ENCODE data around the gene UBAC2.
A peak's percentile ranks its signal among the peaks of the same experiment; 100 is the strongest.

UBAC2 gene

GRCh38 chr13:99335087-99335486 lies 134.4 kb downstream of the UBAC2 start:
- Histone ChIP-seq H3K4me3 (ENCODE audit: severe bottlenecking) (no peak overlapping the region), H3K4me1 (ENCODE audit: insufficient read depth, poor library complexity, severe bottlenecking) (peaks cover 7% of the 10 kb centered on the region), H3K27ac (ENCODE audit: poor library complexity, severe bottlenecking) (no peak overlapping the region), H3K9me3 (ENCODE audit: severe bottlenecking) (no peaks in the 10 kb centered on the region), H3K36me3 (ENCODE audit: low read depth) (peaks cover 7% of the 10 kb centered on the region; the same call in 1 of the 2 replicates), H3K27me3 (ENCODE audit: insufficient read depth, poor library complexity, severe bottlenecking) (no peaks in the 10 kb centered on the region)
- ATAC-seq (ENCODE audit: low read depth), result no peak
- no peak for TF ChIP-seq CTCF (IDR thresholded peaks at IDR 0.05; ENCODE audit: poor library complexity, severe bottlenecking)
- DNase-seq (ENCODE audit: low spot score), result no peak

- DNase-seq (ENCODE audit: low spot score) (no peak), ATAC-seq (ENCODE audit: low read depth) (no peak)
- Histone ChIP-seq H3K27ac (ENCODE audit: poor library complexity, severe bottlenecking) (no peak overlapping the region), H3K9me3 (ENCODE audit: severe bottlenecking) (no peaks in the 10 kb centered on the region), H3K27me3 (ENCODE audit: insufficient read depth, poor library complexity, severe bottlenecking) (no peaks in the 10 kb centered on the region), H3K36me3 (ENCODE audit: low read depth) (peaks cover 12% of the 10 kb centered on the region; the same call in 1 of the 2 replicates), H3K4me3 (ENCODE audit: severe bottlenecking) (no peak overlapping the region), H3K4me1 (ENCODE audit: insufficient read depth, poor library complexity, severe bottlenecking) (peaks cover 9% of the 10 kb centered on the region)
- TF ChIP-seq CTCF (IDR thresholded peaks at IDR 0.05; ENCODE audit: poor library complexity, severe bottlenecking), result no peak
Observed at GRCh38 chr13:99335603-99336002, 134.9 kb downstream of the UBAC2 start.

GRCh38 chr13:99339230-99339721 lies 138.6 kb downstream of the UBAC2 start:
- H3K36me3 ChIP-seq (ENCODE audit: low read depth), result peaks cover 16% of the 10 kb centered on the region
- H3K4me3 ChIP-seq (ENCODE audit: severe bottlenecking), result no peak overlapping the region
- H3K27ac ChIP-seq (ENCODE audit: poor library complexity, severe bottlenecking), result no peak overlapping the region

DNA sequence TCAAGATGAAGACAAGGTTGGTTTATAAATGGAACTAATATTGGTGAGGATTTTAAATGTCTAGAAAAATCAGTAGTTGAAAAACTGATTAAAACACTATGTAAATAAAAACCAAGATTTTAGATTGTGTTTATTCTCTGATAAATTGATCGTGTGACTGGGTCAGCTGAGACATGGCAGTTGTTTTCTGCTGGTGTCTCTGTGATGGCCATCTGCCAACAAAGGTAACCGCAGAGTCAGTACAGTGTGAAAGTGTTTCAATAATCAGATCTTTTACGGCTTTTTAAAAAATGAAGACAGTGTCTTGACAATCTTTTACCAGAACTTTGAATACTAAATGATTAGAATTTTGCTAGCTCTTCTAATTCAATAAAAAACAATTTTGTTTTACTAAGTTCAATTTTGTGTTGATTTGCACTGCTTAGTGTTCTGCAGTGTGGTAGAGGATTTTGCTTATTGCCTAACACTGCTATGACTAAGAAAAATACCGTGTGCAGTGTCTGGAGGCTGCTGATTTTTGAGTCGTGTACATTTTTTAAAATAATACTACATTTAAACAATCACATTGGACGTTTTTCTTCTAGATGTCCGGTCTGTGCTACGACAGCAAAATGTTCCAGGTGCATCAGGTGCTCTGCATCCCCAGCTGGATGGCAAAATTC lies 139.2 kb downstream of the UBAC2 start:
- H3K4me3 ChIP-seq (ENCODE audit: severe bottlenecking), result no peak overlapping the region
- no peak overlapping the region for H3K27ac ChIP-seq (ENCODE audit: poor library complexity, severe bottlenecking)
- TF ChIP-seq CTCF (IDR thresholded peaks at IDR 0.05; ENCODE audit: poor library complexity, severe bottlenecking), result no peak
- ATAC-seq (ENCODE audit: low read depth) (peak; percentile 93), DNase-seq (ENCODE audit: low spot score) (no peak)
- H3K27me3 ChIP-seq (ENCODE audit: insufficient read depth, poor library complexity, severe bottlenecking), result no peaks in the 10 kb centered on the region
- no peaks in the 10 kb centered on the region for H3K9me3 ChIP-seq (ENCODE audit: severe bottlenecking)
- H3K36me3 ChIP-seq (ENCODE audit: low read depth), result peaks cover 15% of the 10 kb centered on the region
- peaks cover 9% of the 10 kb centered on the region for H3K4me1 ChIP-seq (ENCODE audit: insufficient read depth, poor library complexity, severe bottlenecking)

More at GRCh38 chr13:99339230-99339721, 138.6 kb downstream of the UBAC2 start:
- Histone ChIP-seq H3K4me1 (ENCODE audit: insufficient read depth, poor library complexity, severe bottlenecking) (peaks cover 9% of the 10 kb centered on the region), H3K27me3 (ENCODE audit: insufficient read depth, poor library complexity, severe bottlenecking) (no peaks in the 10 kb centered on the region), H3K9me3 (ENCODE audit: severe bottlenecking) (no peaks in the 10 kb centered on the region)
- DNase-seq (ENCODE audit: low spot score) (no peak), ATAC-seq (ENCODE audit: low read depth) (no peak)
- TF ChIP-seq CTCF (IDR thresholded peaks at IDR 0.05; ENCODE audit: poor library complexity, severe bottlenecking), result no peak

DNA sequence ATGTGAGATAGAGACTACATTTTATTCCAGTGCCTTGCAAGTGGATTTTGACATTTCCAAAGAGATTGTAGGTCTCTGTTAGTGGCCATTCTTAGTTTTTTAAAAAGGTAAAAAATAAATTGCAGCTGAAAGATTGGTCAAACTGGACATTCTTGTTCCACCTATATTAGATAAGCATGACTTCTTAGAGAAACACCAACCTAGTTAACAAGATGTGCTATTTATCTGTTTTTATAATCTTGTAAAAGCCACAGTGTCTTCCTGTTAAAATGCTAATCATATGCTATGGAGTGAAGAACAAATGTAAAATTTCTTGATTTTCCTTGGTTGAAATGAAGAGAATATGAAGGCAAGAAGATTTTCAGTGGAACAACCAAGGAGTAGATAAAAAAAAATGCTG lies 140.0 kb downstream of the UBAC2 start:
- no peaks in the 10 kb centered on the region for H3K9me3 ChIP-seq (ENCODE audit: severe bottlenecking)
- no peak overlapping the region for H3K4me3 ChIP-seq (ENCODE audit: severe bottlenecking)
- no peak overlapping the region for H3K27ac ChIP-seq (ENCODE audit: poor library complexity, severe bottlenecking)
- H3K36me3 ChIP-seq (ENCODE audit: low read depth), result peaks cover 15% of the 10 kb centered on the region
- DNase-seq (ENCODE audit: low spot score) (no peak), ATAC-seq (ENCODE audit: low read depth) (no peak)
- no peak for TF ChIP-seq CTCF (IDR thresholded peaks at IDR 0.05; ENCODE audit: poor library complexity, severe bottlenecking)
- peaks cover 9% of the 10 kb centered on the region for H3K4me1 ChIP-seq (ENCODE audit: insufficient read depth, poor library complexity, severe bottlenecking)
- H3K27me3 ChIP-seq (ENCODE audit: insufficient read depth, poor library complexity, severe bottlenecking), result no peaks in the 10 kb centered on the region
